Measurements from ENCODE around the gene NPC1. TPM values are rescaled to one million over a fixed set of nuclear protein-coding genes. Genes with fewer than 3 reads are reported as not detected.

Gene NPC1
- total RNA-seq, 1 experiment from 2014 or later: 51.6 TPM

GRCh38 chr18:23570912-23571504 is 15.3 kb downstream of the NPC1 start:
- H3K36me3 ChIP-seq (ENCODE audit: control insufficient read depth in 1 of 2, insufficient read depth in 2 of 2, low read length in 2 of 2): peaks cover 34 to 36% of the 10 kb centered on the region in 2 experiments
- intact Hi-C loops (cut with micrococcal nuclease): no loop called here
- TF ChIP-seq REST (IDR thresholded peaks at IDR 0.05; ENCODE audit: low read depth): no peak
- no peak for TF ChIP-seq POLR2AphosphoS5 (IDR thresholded peaks at IDR 0.05; ENCODE audit: low read depth, low read length)
- no peak for TF ChIP-seq EZH2phosphoT487 (IDR thresholded peaks at IDR 0.05; ENCODE audit: borderline replicate concordance)
- TF ChIP-seq ZBTB33 (IDR thresholded peaks at IDR 0.05; ENCODE audit: extremely low read depth, insufficient replicate concordance, low read length): no peak
- TF ChIP-seq CEBPB (IDR thresholded peaks at IDR 0.05; ENCODE audit: low read depth): no peak
- TF ChIP-seq SIN3A (IDR thresholded peaks at IDR 0.05; ENCODE audit: low read depth): no peak
- TF ChIP-seq EZH2 (IDR thresholded peaks at IDR 0.05): no peak
- no peak for TF ChIP-seq ATF3 (IDR thresholded peaks at IDR 0.05)
- TF ChIP-seq CBX3 (IDR thresholded peaks at IDR 0.05; ENCODE audit: low read depth): no peak
- TF ChIP-seq ELF1 (IDR thresholded peaks at IDR 0.05; ENCODE audit: borderline replicate concordance, low read depth): no peak
- TF ChIP-seq RAD21 (IDR thresholded peaks at IDR 0.05; ENCODE audit: low read depth): no peak
- TF ChIP-seq CTCF (IDR thresholded peaks at IDR 0.05 in 2 of 3, conservative IDR thresholded peaks at IDR 0.05 in 1 of 3; ENCODE audit: borderline replicate concordance in 1 of 3, insufficient read depth in 1 of 3, low read depth in 2 of 3, low read length in 2 of 3): no peak
- TF ChIP-seq ZFX (IDR thresholded peaks at IDR 0.05): no peak
- TF ChIP-seq, protein P1, sequence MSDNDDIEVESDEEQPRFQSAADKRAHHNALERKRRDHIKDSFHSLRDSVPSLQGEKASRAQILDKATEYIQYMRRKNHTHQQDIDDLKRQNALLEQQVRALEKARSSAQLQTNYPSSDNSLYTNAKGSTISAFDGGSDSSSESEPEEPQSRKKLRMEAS (IDR thresholded peaks at IDR 0.05): no peak
- TF ChIP-seq YY1 (IDR thresholded peaks at IDR 0.05; ENCODE audit: extremely low read depth, insufficient replicate concordance, low read depth, low read length): no peak
- TF ChIP-seq EGR1 (IDR thresholded peaks at IDR 0.05; ENCODE audit: low read depth): no peak
- no peak for TF ChIP-seq SP1 (IDR thresholded peaks at IDR 0.05; ENCODE audit: low read depth)
- ChIA-PET RAD21 (ENCODE audit: low non-redundant PET in 1 of 2, low total read pairs in 2 of 2, uncharacterized antibody in 2 of 2, unreplicated experiment in 2 of 2) (no interaction called here), POLR2A (no interaction called here), CTCF (no interaction called here)
- H3K9me3 ChIP-seq (ENCODE audit: control insufficient read depth in 1 of 2, insufficient read depth in 1 of 2, low read depth in 1 of 2, low read length in 2 of 2): no peaks in the 10 kb centered on the region
- peaks cover 9% of the 10 kb centered on the region; the same call in 1 of the 2 replicates for H3K79me2 ChIP-seq (ENCODE audit: insufficient read depth, low read length)
- no peak for ATAC-seq
- no peaks in the 10 kb centered on the region for H3K27me3 ChIP-seq (ENCODE audit: insufficient read depth, low read length)
- H2AFZ ChIP-seq (ENCODE audit: low read depth, low read length, poor library complexity, severe bottlenecking): no peak overlapping the region
- H3K9ac ChIP-seq (ENCODE audit: low read length): no peak overlapping the region
- H4K20me1 ChIP-seq (ENCODE audit: insufficient read depth): no peaks in the 10 kb centered on the region
- no peak for DNase-seq (ENCODE audit: low read depth, low spot score)
- H3K4me1 ChIP-seq (ENCODE audit: control insufficient read depth in 1 of 2, insufficient read depth in 2 of 2, low read length in 2 of 2): peaks cover 0 to 7% of the 10 kb centered on the region in 2 experiments; a peak in 2 of 4 replicates
- H3K27ac ChIP-seq (ENCODE audit: low read depth, low read length): no peak overlapping the region
- H3K4me2 ChIP-seq (ENCODE audit: low read length): no peak overlapping the region
- no TSS peak for BruUV-seq (replicated peaks)
- H3K4me3 ChIP-seq (replicated peaks in 1 of 2; ENCODE audit: low read depth in 1 of 2, low read length in 2 of 2): no peak overlapping the region
- H3K9me2 ChIP-seq (ENCODE audit: insufficient read depth): no peaks in the 10 kb centered on the region
